ENCODE results near the gene RHBDF1. TPM values are rescaled to one million over a fixed set of nuclear protein-coding genes. Genes with fewer than 3 reads are reported as not detected.

Gene RHBDF1
- total RNA-seq, 1 experiment from 2014 or later = 60.8 TPM

DNA sequence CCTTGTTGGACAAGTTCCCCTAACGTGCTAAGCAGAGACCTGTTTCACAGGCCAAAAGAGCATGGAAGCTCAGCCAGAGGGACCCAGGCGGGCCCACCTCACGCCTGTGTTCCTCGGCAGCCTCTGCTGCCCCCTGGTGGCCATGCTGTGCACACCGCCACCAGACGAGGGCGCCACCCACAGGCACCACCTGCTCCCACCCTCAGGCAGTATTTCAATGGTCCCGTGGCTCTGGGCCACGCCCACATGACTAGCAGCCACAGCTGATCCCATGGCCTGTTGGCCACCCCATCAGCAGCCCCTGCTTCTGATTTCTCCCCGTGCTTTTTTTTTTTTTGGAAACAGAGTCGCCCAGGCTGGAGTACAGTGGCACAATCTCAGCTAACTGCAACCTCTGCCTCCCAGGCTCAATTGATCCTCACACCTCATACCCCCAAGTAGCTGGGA is 24.5 kb upstream of the RHBDF1 start (continued):
- TF ChIP-seq, protein P1, sequence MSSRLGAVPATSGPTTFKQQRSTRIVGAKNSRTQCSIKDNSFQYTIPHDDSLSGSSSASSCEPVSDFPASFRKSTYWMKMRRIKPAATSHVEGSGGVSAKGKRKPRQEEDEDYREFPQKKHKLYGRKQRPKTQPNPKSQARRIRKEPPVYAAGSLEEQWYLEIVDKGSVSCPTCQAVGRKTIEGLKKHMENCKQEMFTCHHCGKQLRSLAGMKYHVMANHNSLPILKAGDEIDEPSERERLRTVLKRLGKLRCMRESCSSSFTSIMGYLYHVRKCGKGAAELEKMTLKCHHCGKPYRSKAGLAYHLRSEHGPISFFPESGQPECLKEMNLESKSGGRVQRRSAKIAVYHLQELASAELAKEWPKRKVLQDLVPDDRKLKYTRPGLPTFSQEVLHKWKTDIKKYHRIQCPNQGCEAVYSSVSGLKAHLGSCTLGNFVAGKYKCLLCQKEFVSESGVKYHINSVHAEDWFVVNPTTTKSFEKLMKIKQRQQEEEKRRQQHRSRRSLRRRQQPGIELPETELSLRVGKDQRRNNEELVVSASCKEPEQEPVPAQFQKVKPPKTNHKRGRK (CRISPR knock-in tag; IDR thresholded peaks at IDR 0.05; ENCODE audit: borderline replicate concordance) = no peak
- TF ChIP-seq ZNF121 (CRISPR knock-in tag; IDR thresholded peaks at IDR 0.05) = peak; percentile 69
- TF ChIP-seq, protein P2, sequence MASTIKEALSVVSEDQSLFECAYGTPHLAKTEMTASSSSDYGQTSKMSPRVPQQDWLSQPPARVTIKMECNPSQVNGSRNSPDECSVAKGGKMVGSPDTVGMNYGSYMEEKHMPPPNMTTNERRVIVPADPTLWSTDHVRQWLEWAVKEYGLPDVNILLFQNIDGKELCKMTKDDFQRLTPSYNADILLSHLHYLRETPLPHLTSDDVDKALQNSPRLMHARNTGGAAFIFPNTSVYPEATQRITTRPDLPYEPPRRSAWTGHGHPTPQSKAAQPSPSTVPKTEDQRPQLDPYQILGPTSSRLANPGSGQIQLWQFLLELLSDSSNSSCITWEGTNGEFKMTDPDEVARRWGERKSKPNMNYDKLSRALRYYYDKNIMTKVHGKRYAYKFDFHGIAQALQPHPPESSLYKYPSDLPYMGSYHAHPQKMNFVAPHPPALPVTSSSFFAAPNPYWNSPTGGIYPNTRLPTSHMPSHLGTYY (CRISPR knock-in tag; IDR thresholded peaks at IDR 0.05) = peak; percentile 71; the same call in 1 of the 2 replicates
- TF ChIP-seq GRHL2 (CRISPR knock-in tag; IDR thresholded peaks at IDR 0.05; ENCODE audit: insufficient replicate concordance, severe bottlenecking) = no peak
- TF ChIP-seq USF1 (CRISPR knock-in tag; IDR thresholded peaks at IDR 0.05) = peak; percentile 77
- no peak for TF ChIP-seq PREB (CRISPR knock-in tag; IDR thresholded peaks at IDR 0.05; ENCODE audit: borderline replicate concordance)
- no peak for TF ChIP-seq NR1H2 (CRISPR knock-in tag; IDR thresholded peaks at IDR 0.05)
- no peak for TF ChIP-seq ZNF396 (CRISPR knock-in tag; IDR thresholded peaks at IDR 0.05; ENCODE audit: borderline replicate concordance)
- TF ChIP-seq SP1 (CRISPR knock-in tag; conservative IDR thresholded peaks at IDR 0.05) = peak; percentile 86
- peak; percentile 77 for TF ChIP-seq USF2 (CRISPR knock-in tag; IDR thresholded peaks at IDR 0.05)
- TF ChIP-seq, protein P3, sequence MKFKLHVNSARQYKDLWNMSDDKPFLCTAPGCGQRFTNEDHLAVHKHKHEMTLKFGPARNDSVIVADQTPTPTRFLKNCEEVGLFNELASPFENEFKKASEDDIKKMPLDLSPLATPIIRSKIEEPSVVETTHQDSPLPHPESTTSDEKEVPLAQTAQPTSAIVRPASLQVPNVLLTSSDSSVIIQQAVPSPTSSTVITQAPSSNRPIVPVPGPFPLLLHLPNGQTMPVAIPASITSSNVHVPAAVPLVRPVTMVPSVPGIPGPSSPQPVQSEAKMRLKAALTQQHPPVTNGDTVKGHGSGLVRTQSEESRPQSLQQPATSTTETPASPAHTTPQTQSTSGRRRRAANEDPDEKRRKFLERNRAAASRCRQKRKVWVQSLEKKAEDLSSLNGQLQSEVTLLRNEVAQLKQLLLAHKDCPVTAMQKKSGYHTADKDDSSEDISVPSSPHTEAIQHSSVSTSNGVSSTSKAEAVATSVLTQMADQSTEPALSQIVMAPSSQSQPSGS (CRISPR knock-in tag; IDR thresholded peaks at IDR 0.05; ENCODE audit: borderline replicate concordance, low read depth) = no peak
- TF ChIP-seq STAT6 (CRISPR knock-in tag; conservative IDR thresholded peaks at IDR 0.05; ENCODE audit: low read depth) = no peak
- TF ChIP-seq ZNF317 (CRISPR knock-in tag; IDR thresholded peaks at IDR 0.05; ENCODE audit: borderline replicate concordance, low read depth) = no peak
- TF ChIP-seq, protein P4, sequence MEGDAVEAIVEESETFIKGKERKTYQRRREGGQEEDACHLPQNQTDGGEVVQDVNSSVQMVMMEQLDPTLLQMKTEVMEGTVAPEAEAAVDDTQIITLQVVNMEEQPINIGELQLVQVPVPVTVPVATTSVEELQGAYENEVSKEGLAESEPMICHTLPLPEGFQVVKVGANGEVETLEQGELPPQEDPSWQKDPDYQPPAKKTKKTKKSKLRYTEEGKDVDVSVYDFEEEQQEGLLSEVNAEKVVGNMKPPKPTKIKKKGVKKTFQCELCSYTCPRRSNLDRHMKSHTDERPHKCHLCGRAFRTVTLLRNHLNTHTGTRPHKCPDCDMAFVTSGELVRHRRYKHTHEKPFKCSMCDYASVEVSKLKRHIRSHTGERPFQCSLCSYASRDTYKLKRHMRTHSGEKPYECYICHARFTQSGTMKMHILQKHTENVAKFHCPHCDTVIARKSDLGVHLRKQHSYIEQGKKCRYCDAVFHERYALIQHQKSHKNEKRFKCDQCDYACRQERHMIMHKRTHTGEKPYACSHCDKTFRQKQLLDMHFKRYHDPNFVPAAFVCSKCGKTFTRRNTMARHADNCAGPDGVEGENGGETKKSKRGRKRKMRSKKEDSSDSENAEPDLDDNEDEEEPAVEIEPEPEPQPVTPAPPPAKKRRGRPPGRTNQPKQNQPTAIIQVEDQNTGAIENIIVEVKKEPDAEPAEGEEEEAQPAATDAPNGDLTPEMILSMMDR (IDR thresholded peaks at IDR 0.05) = peak; percentile 100
- no peak for TF ChIP-seq ELF4 (CRISPR knock-in tag; IDR thresholded peaks at IDR 0.05; ENCODE audit: low read depth)
- no peak for TF ChIP-seq ZNF532 (CRISPR knock-in tag; IDR thresholded peaks at IDR 0.05; ENCODE audit: borderline replicate concordance)
- TF ChIP-seq HMGA2 (CRISPR knock-in tag; IDR thresholded peaks at IDR 0.05) = no peak
- TF ChIP-seq OVOL2 (CRISPR knock-in tag; IDR thresholded peaks at IDR 0.05; ENCODE audit: borderline replicate concordance) = no peak
- peak; percentile 75; the same call in 1 of the 2 replicates for TF ChIP-seq TEAD1 (CRISPR knock-in tag; IDR thresholded peaks at IDR 0.05)
- no peak for TF ChIP-seq ZNF423 (CRISPR knock-in tag; IDR thresholded peaks at IDR 0.05)
- TF ChIP-seq TP53 (CRISPR knock-in tag; IDR thresholded peaks at IDR 0.05) = no peak
- TF ChIP-seq CREM (CRISPR knock-in tag; IDR thresholded peaks at IDR 0.05) = no peak
- TF ChIP-seq NR3C1 (CRISPR knock-in tag; conservative IDR thresholded peaks at IDR 0.05; ENCODE audit: low read depth) = no peak

Data from WTC11 (cell line).